Renal cortical epithelial cell (primary cell): ENCODE measurements around the gene SPANXD. TPM values are rescaled to one million over a fixed set of nuclear protein-coding genes. Genes with fewer than 3 reads are reported as not detected.
"Not testable (repeated sequence)": the region's sequence is repeated elsewhere in the genome, so short reads cannot be mapped to it uniquely, and the experiment has no call there.

ENCODE experiments used
- DNase-seq: peaks from one replicate; pipeline ENCODE4 v3.0.0-alpha.2; 2011; ENCODE audit warnings: low read depth
- total RNA-seq: library from RNA; depleted of rRNA; stranded (reverse); fragments of >200 nt; gene quantifications from 2 replicates; pipeline ENCODE4 v1.2.3, GENCODE V29; 2014

SPANXD gene, protein sequence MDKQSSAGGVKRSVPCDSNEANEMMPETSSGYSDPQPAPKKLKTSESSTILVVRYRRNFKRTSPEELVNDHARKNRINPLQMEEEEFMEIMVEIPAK
- total RNA-seq, result not detected in 2 replicates

DNA sequence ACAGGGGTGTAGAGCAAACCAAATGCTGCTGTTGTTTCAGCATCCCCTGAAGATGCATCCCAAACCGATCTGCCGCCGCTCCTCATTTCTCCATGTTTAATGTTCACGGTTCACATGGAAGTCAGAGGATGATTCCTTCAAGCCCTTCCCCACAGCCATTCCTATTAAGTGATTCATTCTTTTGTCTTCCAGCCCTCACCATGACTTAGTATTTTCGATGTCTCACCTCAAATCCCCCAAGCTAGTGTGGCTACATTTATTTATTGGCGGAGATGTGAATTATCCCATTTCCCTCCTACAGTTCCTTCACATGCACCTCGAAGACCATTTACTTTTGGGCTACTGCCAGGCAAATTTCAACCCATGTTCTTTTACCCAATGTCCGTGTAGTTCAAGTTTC lies at the start of gene SPANXD:
Gene SPANXD, minus strand, starts transcription at position 101 of the 400 bp plus-strand sequence. CDS start 334 bp downstream, outside the sequence.
- not testable (repeated sequence) for DNase-seq

DNA sequence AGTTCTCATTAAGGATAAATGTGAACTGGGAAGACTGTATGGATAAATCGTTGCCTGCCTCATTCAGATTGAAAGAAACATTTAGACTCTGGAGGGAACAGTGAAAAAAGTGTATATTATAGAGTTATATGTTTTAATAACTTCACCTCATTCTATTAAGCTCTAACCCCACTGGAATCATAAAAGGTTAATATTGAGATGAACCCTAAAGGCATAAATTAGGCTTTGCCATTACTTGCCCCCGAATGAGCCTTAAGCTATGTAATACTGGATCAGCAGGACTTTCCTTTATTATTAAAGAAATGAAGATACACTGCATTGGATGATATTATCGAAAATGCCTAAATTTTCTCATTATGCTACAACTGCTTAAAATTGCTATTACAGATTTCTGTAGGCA lies 44.1 kb upstream of the SPANXD start:
- no peak for DNase-seq

DNA sequence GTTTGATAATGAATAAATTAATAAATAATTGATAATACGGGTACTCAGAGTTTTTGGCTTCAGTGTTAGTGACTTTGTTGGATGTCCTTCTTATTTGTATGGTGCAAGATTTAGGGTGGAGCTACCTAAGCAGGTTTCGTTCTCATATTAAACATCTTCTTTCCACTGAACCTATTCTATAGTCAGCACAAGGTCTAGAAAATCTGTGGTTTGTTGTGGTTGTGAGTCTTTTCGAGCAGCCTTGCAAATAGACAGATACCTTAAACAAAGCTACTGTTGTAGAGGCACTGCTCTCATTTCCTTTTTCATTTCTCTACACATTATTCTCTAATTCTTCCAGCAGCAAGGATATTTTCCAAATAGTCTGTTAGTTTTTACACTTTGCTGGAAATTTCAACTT lies 38.1 kb upstream of the SPANXD start:
- DNase-seq, result no peak

DNA sequence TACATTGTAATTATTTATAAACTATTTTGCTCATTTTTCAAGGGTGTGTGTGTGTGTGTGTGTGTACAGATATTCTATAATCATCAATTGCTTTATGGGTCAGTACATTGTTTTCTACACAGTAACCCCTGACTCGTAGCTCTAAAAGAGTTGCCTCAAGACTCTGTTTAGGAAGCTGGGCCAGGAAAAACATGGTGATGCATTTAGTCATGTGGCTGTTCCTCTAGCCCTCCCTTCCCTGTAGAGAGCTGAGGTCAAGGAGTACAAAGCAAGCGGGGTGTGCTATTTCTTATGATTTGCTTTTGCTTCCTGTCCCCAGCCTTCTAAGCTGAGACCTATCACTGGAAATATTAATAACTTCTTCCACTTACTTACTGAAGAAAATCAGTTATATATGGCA lies 34.8 kb upstream of the SPANXD start:
- no peak for DNase-seq

DNA sequence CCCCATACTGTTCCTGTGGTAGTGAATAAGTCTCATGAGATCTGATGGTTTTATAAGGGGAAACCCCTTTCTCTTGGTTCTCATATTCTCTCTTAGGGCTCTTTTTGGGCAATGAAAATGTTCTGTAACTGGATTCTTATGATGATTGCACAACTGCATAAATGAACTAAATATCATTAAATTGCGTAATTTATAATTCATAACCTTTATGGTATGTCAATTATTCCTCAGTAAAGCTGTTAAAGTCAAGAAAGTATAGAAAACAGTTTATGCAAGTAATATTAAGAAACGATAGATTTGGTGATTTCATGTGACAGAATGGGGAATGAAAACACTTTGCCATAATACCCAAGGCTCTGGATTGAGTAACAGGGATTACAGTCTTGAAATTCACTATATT lies 33.5 kb upstream of the SPANXD start:
- DNase-seq, result no peak

DNA sequence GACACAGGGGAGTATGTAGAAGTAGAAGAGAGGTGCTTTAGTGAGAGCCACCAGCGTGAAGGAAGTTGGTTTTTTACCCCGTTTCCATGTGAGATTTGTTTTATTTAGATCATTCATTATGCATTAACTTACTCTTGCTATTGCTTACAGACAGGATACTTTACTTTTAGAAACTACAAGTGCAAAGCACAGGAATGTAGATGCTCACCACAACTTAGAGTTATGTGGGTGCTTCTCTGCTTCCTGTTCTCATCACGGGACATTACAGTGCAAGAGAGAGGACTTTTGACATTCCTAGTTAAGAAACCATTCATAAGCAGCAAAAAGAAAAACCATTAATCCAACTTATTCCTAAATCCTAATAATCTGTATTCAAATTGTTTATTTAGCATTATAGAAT lies 25.6 kb upstream of the SPANXD start:
- DNase-seq, result no peak

DNA sequence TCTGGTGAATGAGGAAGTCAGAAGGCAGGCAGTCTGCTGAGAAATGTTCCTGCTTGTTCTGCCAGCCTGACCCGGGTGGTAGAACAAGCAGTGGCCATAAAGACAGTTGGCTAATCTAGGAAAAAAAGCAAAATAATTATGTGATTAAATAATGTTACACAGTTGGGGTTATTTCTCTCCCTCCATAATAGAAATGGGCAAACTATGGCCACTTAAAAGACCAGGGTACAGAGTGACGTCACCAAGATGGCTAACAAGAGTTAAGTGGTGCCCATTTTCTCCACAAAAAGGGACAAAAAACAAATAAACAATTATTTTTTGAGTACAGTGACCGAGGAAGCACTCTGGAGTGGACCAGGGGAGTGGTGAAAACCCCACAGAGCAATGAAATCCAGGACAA lies 16.1 kb upstream of the SPANXD start:
- no peak for DNase-seq

DNA sequence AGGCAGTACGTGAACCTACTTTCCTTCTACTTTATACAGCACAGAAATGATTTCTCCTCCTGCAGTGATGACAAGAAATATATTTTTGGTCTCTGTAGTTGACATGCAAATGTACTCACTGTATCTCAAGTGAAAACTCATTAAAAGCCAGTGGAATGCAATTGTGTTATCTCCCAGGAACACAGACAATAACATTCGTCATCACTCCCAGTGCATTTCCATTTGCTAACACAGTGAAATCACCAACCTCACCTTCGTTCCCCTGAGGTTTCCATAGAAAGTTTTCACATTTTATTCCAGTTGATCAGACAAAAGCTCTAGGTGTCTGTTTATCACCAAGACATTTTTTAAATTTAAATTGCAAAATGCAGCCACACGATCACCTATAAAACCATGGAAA lies 2.5 kb upstream of the SPANXD start:
- DNase-seq, result no peak

DNA sequence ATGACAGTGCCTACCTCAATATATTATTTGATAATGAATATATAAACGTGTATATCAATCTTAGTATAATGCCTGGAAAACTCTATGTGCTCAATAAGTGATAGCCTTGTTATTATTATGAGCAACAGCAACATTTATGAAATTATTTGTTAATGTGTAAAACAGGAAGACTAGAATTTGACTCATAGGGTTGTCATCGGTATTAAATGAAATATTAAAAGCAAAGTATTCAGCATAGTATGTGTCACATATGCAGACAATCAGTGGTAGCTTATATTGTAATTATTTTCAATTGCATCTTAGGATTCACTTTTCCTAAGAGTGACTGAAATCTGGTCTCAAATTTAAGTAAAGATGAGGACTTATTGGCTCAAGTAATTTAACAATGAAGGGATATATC lies 24.6 kb downstream of the SPANXD start:
- no peak for DNase-seq

DNA sequence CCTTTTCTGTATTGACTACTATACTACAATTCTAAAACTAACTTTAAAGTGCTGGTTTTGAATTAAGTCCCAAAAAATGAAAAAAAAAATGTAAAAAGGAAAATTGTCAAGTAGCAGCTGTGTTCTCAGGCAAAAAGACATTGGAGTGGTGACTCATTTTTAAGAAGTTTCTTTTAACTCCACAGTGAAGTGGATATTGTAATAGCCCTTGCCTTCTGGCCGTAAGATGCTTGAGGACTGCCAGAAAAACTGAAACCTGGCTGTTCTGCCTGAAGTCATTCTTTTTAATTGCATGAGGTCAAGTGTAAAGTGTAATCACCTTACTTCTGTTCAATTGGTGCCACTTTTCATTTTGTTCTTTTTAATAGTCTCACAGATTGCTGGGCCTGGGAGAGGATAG lies 28.9 kb downstream of the SPANXD start:
- DNase-seq, result peak; percentile 11

DNA sequence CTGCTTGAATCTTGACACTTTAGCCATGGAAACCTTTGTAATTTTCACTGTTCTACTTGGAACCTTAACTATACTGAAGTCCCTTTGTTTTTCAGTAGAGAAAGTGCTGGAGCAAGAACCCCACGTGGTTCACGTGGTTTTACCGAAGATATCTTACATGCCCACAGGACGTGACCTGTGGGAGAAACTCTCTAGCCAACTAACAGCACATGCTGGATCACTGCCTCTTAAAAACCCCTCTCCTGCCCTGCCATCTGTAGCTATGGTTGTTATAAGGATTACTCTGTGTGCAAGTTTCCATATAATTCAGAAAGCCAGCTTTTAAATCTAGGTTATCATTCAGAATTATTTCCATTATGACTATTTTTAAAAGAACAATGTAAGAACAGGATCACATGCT lies 30.2 kb downstream of the SPANXD start:
- DNase-seq, result no peak

DNA sequence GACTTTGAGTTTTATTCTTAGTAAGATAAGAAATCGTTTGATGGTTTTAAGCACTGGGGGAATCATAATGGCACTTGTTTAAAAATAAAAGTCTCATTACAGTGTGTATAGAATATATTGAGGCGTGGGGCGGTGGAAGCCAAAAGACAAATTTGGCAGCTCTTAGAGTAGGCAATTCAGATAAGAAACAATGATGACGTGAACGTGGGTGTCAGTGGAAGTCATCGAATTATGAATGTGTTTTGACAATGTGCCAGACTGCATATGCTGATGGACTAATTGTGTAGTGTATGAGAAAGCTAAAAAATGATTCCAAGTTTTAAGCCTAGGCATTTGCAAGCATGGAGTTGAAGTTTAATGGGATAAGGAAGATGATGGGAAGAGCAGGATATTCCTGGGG lies 35.8 kb downstream of the SPANXD start:
- no peak for DNase-seq

DNA sequence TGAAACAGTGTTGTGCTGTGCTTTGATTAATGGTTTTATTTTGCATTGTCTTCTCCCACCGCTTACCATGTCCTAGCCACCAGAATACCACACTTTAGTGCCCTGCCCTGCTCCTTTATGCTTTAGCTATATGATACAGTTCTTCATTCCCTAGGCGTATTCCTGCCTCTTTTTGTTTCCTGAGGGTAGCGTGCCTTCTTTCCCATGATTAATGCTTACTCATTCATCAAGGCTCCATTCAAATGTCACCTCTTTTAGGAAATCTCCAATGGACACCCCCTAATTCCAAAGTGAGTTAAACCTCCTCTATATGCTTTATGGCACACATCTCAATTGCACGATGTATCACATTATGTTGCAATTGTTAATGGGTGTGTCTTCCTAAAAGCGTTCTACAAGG lies 46.3 kb downstream of the SPANXD start:
- no peak for DNase-seq

Other genes with a start within 250 kb of the SPANXD start
- gene SPANXA1, start 114.0 kb downstream of the SPANXD start, total RNA-seq, result not detected in 2 replicates
- gene SPANXA2, start 109.0 kb downstream of the SPANXD start, total RNA-seq, result not detected in 2 replicates
- gene MAGEC3, start 139.6 kb upstream of the SPANXD start, total RNA-seq, result not detected in 2 replicates
- not detected in 2 replicates for gene MAGEC1, start 205.2 kb upstream of the SPANXD start, total RNA-seq